Germinal center (tissue), 1 donor: ENCODE results near the gene SECISBP2L.
"Not testable (repeated sequence)": the region's sequence is repeated elsewhere in the genome, so short reads cannot be mapped to it uniquely, and the experiment has no call there.

Source experiments
- DNase-seq: peaks from one replicate; pipeline ENCODE4 v3.0.0; 2012; ENCODE audit warnings: mixed read lengths, low spot score

Gene SECISBP2L

DNA sequence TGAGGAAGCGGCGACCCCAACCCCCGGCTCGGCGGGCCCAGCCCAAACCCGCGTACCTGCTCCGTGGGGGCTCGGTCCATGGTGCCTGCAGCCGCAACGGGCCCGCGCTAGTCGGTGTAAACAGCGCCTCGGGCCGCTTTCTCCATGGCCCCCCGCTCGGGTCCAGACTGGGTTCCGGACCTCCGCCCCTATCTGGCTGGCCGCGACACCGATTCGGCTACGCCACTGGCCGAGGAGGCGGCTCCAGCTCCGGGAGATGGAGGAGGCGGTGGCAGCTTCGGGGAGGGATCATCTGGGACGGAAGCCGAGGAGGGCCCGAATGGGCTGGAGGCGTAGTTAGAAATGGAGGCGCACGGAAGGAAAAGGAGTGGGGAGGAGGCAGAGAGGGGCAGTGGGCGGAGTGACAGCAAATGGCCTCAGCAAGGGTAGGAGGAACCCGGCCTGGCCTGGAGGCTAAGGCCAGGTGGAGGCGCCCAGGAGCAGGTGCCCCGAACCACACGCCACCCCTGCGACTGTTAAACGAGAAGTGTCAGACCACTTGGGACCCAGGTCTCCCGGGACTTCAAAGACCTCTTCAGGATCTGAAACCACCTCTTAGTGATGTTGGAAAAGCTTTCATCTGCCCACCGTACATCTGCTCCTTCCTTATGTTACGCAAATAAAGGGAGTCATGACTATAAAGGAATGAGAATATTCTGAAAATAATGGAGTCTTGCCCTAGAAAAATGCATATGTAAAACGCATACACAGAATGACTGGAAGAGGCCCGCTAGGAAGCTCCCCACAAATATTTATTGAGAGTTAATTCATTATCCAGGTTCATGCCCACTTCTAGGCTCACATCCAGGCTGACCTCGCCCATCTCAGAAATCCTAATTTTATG, at the start of gene SECISBP2L:
TSS of gene SECISBP2L (minus strand) at position 227 of the 883 bp plus-strand sequence. CDS start at position 80, 147 bp downstream.
- peak; percentile 94 for DNase-seq

DNA sequence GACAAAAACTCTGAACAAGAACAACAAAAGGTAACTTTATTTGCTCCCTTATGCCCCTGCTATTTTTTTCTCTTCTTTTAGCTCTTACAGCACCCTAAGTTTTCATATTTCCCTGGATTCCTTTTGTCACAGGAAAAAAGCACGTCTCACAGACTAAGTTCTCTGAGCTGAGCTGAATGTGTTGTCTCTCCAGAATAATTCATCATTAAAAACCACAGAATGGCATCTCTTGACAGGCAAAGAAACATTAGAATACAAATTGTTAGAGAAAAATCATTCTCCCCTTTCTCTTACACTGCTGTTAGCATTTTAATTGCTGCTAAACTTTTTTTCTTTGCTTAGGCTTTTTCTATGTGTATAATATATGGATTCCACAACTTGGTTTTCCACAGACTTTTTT, 48.7 kb upstream of the SECISBP2L start:
- DNase-seq: no peak

- no peak for DNase-seq
Observed at GRCh38 chr15:49093252-49094105, 47.2 kb upstream of the SECISBP2L start.

DNA sequence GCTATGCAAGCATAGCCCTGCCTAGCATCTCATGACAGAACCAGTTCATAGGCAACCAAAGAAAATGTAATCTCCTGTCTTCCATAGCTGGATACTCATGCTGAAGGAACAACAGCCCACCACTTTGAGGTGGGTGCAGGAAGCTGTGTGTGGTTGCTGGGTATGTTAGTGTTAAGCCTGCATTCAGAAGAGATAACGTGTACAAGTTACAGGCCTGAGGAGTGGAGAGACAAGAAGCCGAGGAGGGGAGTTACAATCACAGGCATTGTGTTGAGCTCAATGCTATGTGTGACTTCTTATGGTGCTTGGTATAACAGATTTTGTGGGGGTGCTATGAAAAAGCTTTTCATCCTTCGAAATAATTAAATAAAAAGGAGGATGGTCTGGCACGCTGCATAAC, 42.8 kb upstream of the SECISBP2L start:
- no peak for DNase-seq

GRCh38 chr15:49085696-49086459, 39.6 kb upstream of the SECISBP2L start:
- DNase-seq: no peak

DNA sequence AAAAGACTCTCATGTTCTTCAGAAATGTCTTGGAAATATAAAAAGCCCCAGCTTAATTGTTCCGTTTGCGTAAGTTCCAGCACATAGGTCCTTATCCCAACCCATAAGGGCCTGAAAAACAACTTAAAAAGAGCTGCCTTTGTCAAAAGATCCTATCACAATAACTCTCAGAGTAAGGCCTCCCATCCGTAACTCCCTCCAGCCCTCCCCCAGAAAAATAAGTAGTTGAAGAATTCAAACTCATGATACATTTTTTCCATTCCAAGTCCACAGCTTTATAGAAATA, 38.0 kb upstream of the SECISBP2L start:
- DNase-seq: no peak

- no peak for DNase-seq
Observed at GRCh38 chr15:49083401-49084284, 37.4 kb upstream of the SECISBP2L start.

DNA sequence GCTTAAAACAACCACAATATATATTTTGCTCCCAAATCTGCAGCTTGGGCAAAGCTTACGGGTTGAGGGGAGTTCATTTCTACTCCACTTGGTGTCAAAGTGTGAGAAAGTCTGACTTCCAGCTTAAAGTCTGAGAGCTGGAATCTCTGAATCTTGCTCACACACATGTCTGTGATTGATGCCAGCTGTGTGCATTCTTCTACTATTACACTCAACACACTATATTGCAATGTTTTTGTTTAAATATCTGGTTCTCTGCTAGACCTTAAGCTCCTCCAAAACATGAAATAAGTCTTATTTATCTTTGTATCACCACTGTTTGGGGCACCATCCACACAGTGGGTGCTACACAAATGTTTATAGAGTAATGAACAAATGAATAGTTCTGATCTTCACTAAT, 36.7 kb upstream of the SECISBP2L start:
- no peak for DNase-seq

- no peak for DNase-seq
Observed at GRCh38 chr15:49079340-49080039, 33.2 kb upstream of the SECISBP2L start.

- DNase-seq: no peak
Observed at GRCh38 chr15:49075881-49076280, 29.6 kb upstream of the SECISBP2L start.

DNA sequence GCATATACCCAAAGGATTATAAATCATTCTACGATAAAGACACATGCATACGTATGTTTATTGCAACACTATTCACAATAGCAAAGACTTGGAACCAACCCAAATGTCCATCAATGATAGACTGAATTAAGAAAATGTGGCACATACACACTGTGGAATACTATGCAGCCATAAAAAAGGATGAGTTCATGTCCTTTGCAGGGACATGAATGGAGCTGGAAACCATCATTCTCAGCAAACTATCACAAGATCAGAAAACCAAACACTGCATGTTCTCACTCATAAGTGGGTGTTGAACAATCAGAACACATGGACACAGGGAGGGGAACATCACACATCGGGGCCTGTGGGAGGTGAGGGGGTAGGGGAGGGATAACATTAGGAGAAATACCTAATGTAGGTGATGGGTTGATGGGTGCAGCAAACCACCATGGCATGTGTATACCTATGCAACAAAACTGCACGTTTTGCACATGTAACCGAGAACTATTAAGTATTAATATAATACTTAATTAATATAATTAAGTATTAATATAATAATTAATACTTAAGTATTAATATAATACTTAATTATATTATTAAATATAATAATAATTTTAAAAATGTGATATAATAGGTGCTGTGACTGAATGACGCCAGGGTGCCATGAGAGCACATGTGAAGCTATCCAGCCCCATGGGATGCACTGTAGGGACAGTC, 28.5 kb upstream of the SECISBP2L start:
- DNase-seq: not testable (repeated sequence)

DNA sequence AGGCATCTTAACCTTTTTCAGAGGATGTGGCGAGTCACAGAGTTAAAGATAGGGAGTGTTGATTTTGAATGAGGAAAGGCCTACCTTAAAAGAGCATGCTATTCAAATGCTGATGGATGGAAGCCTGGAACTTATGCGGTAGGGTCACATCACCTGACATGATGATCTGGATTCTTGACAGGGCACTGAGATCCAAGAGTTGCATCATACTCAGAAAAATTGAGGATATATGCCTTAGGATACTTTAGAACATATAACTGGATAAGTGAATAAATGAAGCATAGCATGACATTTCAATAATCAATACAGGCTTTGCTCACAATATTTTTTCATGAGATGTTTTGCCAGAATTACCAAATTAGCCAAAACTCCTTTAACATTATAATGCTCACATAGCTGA, 20.1 kb upstream of the SECISBP2L start:
- no peak for DNase-seq

DNA sequence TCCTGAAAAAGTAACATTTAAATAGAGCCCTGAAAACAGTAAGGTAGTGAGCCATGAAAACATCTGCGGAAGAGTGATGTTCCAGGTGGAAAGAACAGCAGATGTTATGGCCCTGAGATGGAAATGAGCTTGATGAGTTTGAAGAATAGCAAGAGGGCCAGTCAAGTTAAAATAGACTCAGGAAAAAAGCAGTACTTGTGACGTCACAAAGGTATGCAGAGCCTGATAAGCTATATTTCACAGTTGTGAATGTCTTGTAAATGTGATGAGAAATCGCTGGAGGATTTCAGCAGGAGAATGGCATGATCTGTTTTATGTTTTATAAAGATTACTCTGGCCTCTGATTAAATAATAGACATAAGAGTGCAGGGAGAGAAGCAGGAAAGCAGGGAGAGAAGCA, 18.6 kb upstream of the SECISBP2L start:
- no peak for DNase-seq

DNA sequence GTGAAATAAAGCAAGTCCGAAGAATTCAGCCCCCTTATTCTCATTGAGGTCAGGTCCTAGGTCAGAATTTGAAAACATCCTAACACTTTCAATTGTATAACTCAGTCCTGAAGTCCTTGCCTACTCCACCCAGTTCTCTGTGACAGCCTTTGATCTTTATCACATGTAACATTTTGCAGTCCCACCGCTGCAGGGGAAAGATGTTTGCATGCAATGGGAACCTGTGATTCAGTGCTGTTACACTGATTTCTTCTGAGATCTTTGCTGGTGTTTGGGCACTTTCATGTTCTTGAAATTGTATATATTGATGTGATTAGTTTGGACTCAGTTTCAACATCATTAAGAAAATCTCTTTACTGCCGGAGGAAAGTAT, 18.0 kb upstream of the SECISBP2L start:
- DNase-seq: no peak

DNA sequence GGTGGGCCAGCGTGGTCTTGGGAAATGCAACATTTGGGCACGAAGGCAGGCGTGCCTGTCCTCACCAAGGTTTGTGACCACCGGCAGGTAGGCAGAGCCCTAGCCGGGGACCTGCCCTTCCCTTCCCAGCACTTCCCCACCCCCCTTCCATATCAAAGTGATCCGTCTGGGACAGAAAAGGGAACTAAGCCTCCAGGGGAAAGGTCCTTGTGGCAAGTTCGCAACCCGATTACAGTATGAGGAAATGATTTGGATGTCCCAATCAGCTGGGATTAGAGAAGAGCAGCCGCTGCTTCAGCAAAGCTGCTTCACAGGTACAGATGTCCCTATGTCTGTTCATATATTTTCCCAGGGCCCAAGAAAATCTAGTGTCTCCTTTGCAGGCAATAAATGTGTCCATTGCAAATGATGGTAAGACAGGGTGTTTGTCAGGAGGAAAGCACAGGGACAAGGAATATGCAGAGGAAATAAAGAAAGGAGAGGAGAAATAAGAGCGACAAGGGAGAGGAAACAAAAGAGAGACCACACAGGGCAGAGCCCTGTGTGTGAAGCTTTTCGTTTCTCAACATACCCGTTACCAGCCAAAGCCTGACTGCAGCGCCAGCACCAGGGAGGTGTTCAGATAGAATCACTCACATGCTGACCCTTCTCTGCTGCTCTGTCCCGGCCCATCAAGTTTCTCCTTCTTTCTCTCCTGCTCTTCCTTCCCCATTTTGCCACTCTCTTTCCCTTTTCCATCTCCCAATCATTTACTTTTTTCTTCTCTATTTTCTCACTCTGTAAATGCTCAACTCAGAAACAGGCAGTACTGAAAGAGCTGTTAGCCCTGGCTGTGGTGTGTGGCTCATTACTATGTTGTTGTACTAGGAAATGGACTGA, 17.4 kb upstream of the SECISBP2L start:
- DNase-seq: no peak

GRCh38 chr15:49062900-49063299, 16.7 kb upstream of the SECISBP2L start:
- DNase-seq: no peak

DNA sequence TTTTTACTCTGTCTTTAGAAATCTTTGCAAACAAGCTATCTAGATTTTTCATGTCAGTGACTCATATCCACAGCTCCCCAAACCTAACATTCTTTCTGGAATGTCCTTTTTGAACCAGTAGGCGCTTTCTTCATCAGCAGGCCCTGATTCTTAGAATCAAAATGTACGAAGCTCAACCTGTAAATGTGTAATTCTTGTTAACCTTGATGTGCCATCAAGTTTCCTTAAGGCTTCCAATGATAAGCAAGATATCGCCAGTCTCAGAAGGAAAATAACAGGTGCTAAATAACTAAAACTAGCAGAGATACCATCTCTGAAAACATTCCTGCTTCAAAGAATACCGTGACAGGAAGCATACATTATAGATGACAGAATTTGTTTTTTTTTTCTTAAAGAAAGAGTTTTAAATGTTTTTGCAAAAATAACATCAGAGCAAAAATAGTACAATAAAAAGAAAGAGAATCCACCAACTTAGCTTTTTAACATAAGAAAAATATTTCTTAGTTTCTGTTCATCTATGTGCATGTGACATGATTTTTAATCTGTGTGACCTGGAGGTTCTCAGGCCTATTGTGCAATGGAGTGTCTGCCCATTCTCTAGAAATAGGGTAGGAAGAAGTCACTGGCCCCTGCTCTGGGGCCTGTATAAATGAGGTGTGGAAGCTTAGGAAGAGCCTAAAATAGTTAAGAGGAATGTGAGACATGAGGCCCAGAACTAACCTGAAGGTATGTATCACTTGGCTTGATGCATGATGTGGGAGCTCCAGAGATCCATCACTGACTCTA, 14.7 kb upstream of the SECISBP2L start:
- DNase-seq: no peak

GRCh38 chr15:49059491-49059890, 13.2 kb upstream of the SECISBP2L start:
- no peak for DNase-seq
